IPS DF 6.9 (cell line): Measurements from ENCODE around the gene SPAG16.
"Not testable (repeated sequence)": the region's sequence is repeated elsewhere in the genome, so short reads cannot be mapped to it uniquely, and the experiment has no call there.

Experiments used
- DNase-seq: peaks from one replicate; pipeline ENCODE4 v3.0.0-alpha.2; 2013; ENCODE audit warnings: low read depth, low spot score
- H3K27ac ChIP-seq: one replicate; pipeline ENCODE4 v1.5.1; 2013; ENCODE audit warnings: low read length, control low read depth
- H3K27me3 ChIP-seq: 2 replicates; pipeline ENCODE4 v1.6.1; 2013; ENCODE audit warnings: mild to moderate bottlenecking, low read length; ENCODE audit not compliant: control insufficient read depth, insufficient read depth
- H3K36me3 ChIP-seq: 2 replicates; pipeline ENCODE4 v1.6.1; 2013; ENCODE audit warnings: low read length; ENCODE audit not compliant: control insufficient read depth, insufficient read depth
- H3K4me1 ChIP-seq: 2 replicates; pipeline ENCODE4 v1.6.1; 2013; ENCODE audit warnings: low read length; ENCODE audit not compliant: control insufficient read depth, insufficient read depth
- H3K4me3 ChIP-seq: 2 replicates; pipeline ENCODE4 v1.5.1; 2013; ENCODE audit warnings: mild to moderate bottlenecking, low read length
- H3K9me3 ChIP-seq: 2 replicates; pipeline ENCODE4 v1.6.1; 2013; ENCODE audit warnings: low read length, inconsistent platforms; ENCODE audit not compliant: control insufficient read depth, insufficient read depth
- WGBS: extraction: QIAGEN DNeasy Blood & Tissue Kit; methylation state at CpG from one replicate; pipeline ENCODE4 v1.1.7; 2013; ENCODE audit warnings: mixed read lengths, missing lambda C conversion rate; ENCODE audit not compliant: insufficient read length, insufficient coverage; 5-methylcytosine and 5-hydroxymethylcytosine counted together

SPAG16 gene

GRCh38 chr2:213688133-213688532, 403.9 kb downstream of the SPAG16 start:
- peak; percentile 27 for DNase-seq
- H3K4me3 ChIP-seq, result no peak overlapping the region
- no peak overlapping the region for H3K27ac ChIP-seq
- no peaks in the 10 kb centered on the region for H3K4me1 ChIP-seq
- H3K27me3 ChIP-seq, result no peaks in the 10 kb centered on the region
- H3K9me3 ChIP-seq, result no peaks in the 10 kb centered on the region
- no peaks in the 10 kb centered on the region for H3K36me3 ChIP-seq

GRCh38 chr2:213688825-213689224, 404.6 kb downstream of the SPAG16 start:
- WGBS, result no CpG with 5 or more reads among the region's 3 CpGs
- H3K27me3 ChIP-seq, H3K36me3 ChIP-seq, DNase-seq, H3K27ac ChIP-seq, H3K4me1 ChIP-seq, H3K9me3 ChIP-seq, H3K4me3 ChIP-seq: not testable (repeated sequence)

DNA sequence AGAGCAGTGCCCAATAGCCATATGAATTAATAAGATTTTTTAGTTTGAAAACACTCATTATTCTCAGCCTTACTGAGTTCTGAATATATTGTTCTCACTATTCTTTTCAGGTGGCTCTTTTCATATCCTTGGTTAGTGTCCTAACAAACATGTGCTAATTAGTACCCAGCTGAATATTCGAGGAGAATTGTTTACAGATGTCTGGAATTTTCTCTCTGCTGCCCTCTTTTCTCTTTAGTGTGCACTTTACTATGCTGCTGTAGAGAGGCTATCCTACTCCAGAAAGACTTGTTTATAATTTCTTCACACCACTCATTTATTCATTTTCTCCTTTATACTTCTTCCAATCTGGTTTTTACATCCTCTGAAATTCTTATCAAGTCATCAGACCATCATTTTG, 405.3 kb downstream of the SPAG16 start:
- Histone ChIP-seq H3K4me3 (no peak overlapping the region), H3K27me3 (no peaks in the 10 kb centered on the region), H3K36me3 (no peaks in the 10 kb centered on the region), H3K9me3 (no peaks in the 10 kb centered on the region), H3K4me1 (no peaks in the 10 kb centered on the region), H3K27ac (no peak overlapping the region)
- DNase-seq, result no peak
- WGBS, result no CpG with 5 or more reads among the region's 1 CpG

- Histone ChIP-seq H3K4me1 (no peaks in the 10 kb centered on the region), H3K27me3 (no peaks in the 10 kb centered on the region), H3K36me3 (no peaks in the 10 kb centered on the region), H3K9me3 (no peaks in the 10 kb centered on the region), H3K27ac (no peak overlapping the region), H3K4me3 (no peak overlapping the region)
- no peak for DNase-seq
Measured at GRCh38 chr2:213691351-213691750, 407.1 kb downstream of the SPAG16 start.

DNA sequence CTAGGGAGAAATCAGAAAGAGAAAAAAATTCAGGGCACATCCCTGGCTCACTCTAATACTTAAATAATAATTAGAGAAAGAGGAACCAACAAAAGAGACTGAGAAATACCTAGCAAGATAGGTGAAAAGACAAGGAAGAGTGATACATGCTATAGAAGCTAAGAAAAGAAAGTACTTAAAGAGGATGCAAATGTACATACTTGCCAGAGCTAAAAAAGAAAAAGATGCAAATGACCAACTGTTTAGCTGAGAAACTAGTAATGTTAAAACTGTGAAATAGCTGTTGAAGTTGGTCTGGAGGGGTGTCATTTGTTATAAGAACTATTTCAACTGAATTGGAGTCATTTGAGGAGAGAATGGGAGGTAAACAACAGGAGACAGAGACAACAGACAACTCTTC, 412.2 kb downstream of the SPAG16 start:
- Histone ChIP-seq H3K27ac (no peak overlapping the region), H3K4me3 (no peak overlapping the region)

GRCh38 chr2:213701365-213701764, 417.1 kb downstream of the SPAG16 start:
- H3K4me3 ChIP-seq, H3K36me3 ChIP-seq, H3K27me3 ChIP-seq, DNase-seq, H3K9me3 ChIP-seq, H3K4me1 ChIP-seq, H3K27ac ChIP-seq: not testable (repeated sequence)
- WGBS, result no CpG with 5 or more reads among the region's 18 CpGs

More for the DNA sequence above, 412.2 kb downstream of the SPAG16 start:
- H3K36me3 ChIP-seq, result no peaks in the 10 kb centered on the region
- H3K9me3 ChIP-seq, result peaks cover 2% of the 10 kb centered on the region; the same call in 1 of the 2 replicates
- DNase-seq, result no peak
- H3K4me1 ChIP-seq, result no peaks in the 10 kb centered on the region; the same call in 1 of the 2 replicates
- H3K27me3 ChIP-seq, result no peaks in the 10 kb centered on the region

DNA sequence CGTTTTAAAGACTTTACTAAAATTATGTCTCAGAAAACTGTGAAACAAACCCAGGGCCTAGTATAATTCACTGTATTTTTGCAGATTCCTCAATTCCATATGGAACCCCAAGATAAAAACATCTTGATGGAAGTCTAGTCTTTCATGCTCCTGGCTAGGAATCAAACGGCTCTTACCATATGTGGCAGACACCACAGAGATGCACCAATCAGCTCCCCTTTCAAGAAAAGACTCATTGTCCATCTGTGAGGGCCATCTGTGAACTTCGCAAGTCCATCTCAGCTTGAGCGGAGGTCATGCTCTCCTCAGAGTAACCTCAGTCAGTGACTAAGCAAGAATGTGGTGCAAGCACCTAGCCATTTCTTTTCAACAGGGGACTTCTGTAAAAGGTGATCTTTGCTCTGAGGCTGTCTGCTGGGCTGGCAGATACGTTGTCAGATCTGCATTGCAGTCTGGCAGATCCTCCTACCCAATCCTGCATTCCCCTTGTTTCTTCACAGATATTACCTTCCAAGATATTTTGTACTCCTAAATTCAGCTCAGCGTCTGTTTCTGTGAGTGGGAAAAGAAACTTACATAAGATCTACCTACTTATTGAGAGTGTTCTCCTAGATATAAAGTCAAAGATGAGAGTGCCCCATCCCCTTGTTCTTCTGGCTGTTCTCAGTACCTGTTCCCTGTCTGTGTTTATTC, 419.3 kb downstream of the SPAG16 start:
- Histone ChIP-seq H3K9me3 (peaks cover 2% of the 10 kb centered on the region; the same call in 1 of the 2 replicates), H3K4me3 (no peak overlapping the region), H3K27ac (no peak overlapping the region), H3K27me3 (no peaks in the 10 kb centered on the region), H3K4me1 (no peaks in the 10 kb centered on the region; the same call in 1 of the 2 replicates), H3K36me3 (no peaks in the 10 kb centered on the region)
- WGBS, result no CpG with 5 or more reads among the region's 6 CpGs
- no peak for DNase-seq

- H3K9me3 ChIP-seq, result no peaks in the 10 kb centered on the region
- WGBS, result no CpG with 5 or more reads among the region's 6 CpGs
- no peak for DNase-seq
Measured at GRCh38 chr2:213710164-213710563, 425.9 kb downstream of the SPAG16 start.

GRCh38 chr2:213718411-213718810, 434.1 kb downstream of the SPAG16 start:
- WGBS, result no CpG with 5 or more reads among the region's 16 CpGs
- not testable (repeated sequence) for H3K4me3 ChIP-seq

More at GRCh38 chr2:213710164-213710563, 425.9 kb downstream of the SPAG16 start:
- H3K4me1 ChIP-seq, result no peaks in the 10 kb centered on the region
- no peaks in the 10 kb centered on the region for H3K27me3 ChIP-seq
- H3K4me3 ChIP-seq, result no peak overlapping the region
- H3K36me3 ChIP-seq, result no peaks in the 10 kb centered on the region
- no peak overlapping the region for H3K27ac ChIP-seq

GRCh38 chr2:213722565-213722964, 438.3 kb downstream of the SPAG16 start:
- WGBS, result no CpG with 5 or more reads among the region's 1 CpG
- no peak overlapping the region for H3K27ac ChIP-seq
- no peaks in the 10 kb centered on the region for H3K9me3 ChIP-seq
- H3K4me1 ChIP-seq, result no peaks in the 10 kb centered on the region; the same call in 1 of the 2 replicates
- no peaks in the 10 kb centered on the region for H3K36me3 ChIP-seq
- no peaks in the 10 kb centered on the region for H3K27me3 ChIP-seq
- no peak for DNase-seq
- no peak overlapping the region for H3K4me3 ChIP-seq

More at GRCh38 chr2:213718411-213718810, 434.1 kb downstream of the SPAG16 start:
- DNase-seq, H3K27me3 ChIP-seq, H3K4me1 ChIP-seq, H3K36me3 ChIP-seq, H3K27ac ChIP-seq, H3K9me3 ChIP-seq: not testable (repeated sequence)

DNA sequence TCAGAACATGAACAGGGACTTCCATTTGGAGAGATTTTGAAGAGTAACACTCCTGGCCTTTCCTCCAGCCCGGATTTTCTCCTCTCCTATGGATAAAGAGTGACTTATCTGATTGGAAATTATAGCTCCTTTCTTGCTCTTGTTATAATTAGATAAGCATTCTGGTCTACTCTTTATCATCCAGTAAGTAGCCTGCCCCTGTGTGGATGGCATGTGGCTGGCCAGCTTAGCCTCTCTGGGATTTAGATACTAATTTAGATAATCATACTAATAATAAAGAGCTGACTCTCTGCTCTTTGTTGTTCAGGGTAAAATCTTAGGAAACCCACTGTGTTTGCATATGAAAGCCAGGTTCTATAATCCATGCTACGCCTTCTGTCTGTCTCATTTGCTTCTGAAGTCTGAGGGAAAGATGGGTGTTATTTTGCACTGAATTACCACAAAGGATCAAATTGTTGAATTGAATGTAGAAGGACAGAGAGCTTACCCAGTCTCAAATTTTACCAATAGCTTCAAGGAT, 438.8 kb downstream of the SPAG16 start:
- Histone ChIP-seq H3K27me3 (no peaks in the 10 kb centered on the region), H3K9me3 (no peaks in the 10 kb centered on the region), H3K4me1 (no peaks in the 10 kb centered on the region; the same call in 1 of the 2 replicates), H3K4me3 (no peak overlapping the region), H3K27ac (no peak overlapping the region), H3K36me3 (no peaks in the 10 kb centered on the region)
- DNase-seq, result no peak
- no CpG with 5 or more reads among the region's 2 CpGs for WGBS
